GM19351 (cell line): ENCODE data around the gene HSD17B1.
A peak's percentile ranks its signal among the peaks of the same experiment; 100 is the strongest.
"Not testable (repeated sequence)": the region's sequence is repeated elsewhere in the genome, so short reads cannot be mapped to it uniquely, and the experiment has no call there.

Experiments
- ATAC-seq: cut with Tn5 transposase; IDR thresholded peaks from one replicate; pipeline ENCODE4 v1.9.1; 2021; ENCODE audit warnings: mild to moderate bottlenecking, moderate library complexity; ENCODE audit not compliant: unreplicated experiment

The HSD17B1 gene

DNA sequence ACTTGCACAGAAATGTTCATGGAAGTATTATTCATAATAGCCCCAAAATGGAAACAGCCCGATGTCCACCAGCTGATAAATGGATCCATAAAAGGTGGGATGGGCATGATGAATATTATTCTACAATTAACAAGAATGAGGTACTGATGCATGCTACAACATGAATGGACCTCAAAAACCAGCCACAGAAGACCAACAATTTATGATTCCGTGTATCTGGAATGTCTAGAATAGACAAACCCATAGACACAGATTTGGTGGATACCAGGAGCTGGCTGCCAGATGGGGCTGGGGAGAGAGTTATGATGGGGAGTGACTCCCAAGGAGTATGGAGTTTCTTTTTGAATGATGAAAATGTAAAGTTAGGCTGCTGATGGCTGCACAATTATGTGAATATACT is 27.5 kb upstream of the HSD17B1 start:
- ATAC-seq = no peak

DNA sequence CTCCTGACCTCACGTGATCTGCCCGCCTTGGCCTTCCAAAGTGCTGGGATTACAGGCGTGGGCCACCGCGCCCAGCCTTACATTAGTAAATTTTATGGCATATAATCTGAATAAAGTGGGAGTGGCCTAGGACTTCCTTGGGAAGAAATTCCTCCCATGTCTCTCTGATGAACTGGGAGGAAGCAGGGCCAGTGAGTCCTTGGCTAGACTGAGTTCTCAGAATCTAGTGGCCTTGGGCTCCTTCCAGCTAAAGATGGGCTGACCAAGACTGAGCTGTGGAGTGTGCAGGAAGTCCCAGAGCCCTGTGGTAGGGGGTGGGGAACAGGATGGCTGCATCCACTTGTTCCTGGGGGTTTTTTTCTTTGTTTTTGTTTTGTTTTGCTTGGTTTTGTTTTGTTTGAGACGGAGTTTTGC is 26.7 kb upstream of the HSD17B1 start:
- ATAC-seq = no peak

DNA sequence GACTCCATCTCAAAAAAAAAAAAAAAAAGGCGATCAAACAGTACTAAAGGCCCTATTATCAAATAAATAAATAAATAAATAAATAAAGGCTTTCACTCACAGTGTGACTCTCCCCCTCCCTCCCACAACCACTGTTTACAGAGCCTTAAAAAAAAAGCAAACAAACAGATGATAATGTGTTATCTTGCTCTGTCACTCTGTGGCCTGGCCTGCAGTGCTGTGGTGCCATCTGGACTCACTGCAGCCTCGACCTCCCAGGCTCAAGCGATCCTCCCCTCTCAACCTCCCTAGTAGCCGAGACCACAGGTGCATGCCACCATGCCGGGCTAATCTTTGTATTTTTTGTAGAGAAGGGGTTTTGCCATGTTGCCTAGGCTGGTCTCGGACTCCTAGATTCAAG is 24.8 kb upstream of the HSD17B1 start:
- no peak for ATAC-seq

- ATAC-seq = no peak
These were observed 23.7 kb upstream of the HSD17B1 start for GRCh38 chr17:42529061-42529460.

- ATAC-seq = no peak
These were observed 21.7 kb upstream of the HSD17B1 start for GRCh38 chr17:42530952-42531454.

- no peak for ATAC-seq
These were observed 21.0 kb upstream of the HSD17B1 start for GRCh38 chr17:42531455-42532354.

GRCh38 chr17:42535155-42536047 is 17.3 kb upstream of the HSD17B1 start:
- ATAC-seq = no peak

DNA sequence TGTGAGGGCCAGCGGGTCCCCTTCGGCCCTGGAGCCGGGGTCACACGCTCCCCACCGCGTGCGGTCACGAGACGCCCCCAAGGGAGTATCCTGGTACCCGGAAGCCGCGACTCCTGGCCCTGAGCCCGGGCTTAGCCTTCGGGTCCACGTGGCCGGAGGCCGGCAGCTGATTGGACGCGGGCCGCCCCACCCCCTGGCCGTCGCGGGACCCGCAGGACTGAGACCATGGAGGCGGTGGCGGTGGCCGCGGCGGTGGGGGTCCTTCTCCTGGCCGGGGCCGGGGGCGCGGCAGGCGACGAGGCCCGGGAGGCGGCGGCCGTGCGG is 16.7 kb upstream of the HSD17B1 start, which contains the start of gene NAGLU:
NAGLU (plus strand) TSS at position 194 of the 324 bp plus-strand sequence; CDS start at position 226, 32 bp downstream.
- ATAC-seq = peak; percentile 80

DNA sequence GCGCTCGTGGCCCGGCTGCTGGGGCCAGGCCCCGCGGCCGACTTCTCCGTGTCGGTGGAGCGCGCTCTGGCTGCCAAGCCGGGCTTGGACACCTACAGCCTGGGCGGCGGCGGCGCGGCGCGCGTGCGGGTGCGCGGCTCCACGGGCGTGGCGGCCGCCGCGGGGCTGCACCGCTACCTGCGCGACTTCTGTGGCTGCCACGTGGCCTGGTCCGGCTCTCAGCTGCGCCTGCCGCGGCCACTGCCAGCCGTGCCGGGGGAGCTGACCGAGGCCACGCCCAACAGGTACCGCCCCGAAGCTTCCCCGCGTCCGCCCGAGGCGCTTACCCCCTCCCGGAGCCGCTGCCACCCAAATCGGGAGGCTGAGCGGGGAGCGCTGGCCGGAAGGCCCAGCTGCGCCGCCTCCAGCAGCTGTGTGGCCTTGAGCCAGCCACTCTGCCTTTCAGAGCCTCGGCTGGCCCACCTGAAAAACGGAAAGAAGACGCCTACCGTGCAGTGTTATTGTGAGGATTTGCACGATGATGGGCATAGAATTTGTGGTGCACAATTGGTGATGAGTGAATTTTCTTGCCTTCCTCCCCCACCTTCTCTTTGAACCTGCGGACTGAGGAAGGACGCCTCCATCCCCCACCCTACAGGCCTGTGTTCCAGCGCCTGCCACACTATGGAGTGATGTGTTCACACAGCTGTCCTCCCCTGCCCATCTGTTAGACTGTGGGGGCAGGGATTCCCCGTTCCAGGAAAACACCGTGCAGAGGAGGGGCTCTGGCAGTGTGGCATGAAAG is 16.2 kb upstream of the HSD17B1 start:
- peak; percentile 62 for ATAC-seq

GRCh38 chr17:42537156-42537805 is 15.4 kb upstream of the HSD17B1 start:
- ATAC-seq = no peak

DNA sequence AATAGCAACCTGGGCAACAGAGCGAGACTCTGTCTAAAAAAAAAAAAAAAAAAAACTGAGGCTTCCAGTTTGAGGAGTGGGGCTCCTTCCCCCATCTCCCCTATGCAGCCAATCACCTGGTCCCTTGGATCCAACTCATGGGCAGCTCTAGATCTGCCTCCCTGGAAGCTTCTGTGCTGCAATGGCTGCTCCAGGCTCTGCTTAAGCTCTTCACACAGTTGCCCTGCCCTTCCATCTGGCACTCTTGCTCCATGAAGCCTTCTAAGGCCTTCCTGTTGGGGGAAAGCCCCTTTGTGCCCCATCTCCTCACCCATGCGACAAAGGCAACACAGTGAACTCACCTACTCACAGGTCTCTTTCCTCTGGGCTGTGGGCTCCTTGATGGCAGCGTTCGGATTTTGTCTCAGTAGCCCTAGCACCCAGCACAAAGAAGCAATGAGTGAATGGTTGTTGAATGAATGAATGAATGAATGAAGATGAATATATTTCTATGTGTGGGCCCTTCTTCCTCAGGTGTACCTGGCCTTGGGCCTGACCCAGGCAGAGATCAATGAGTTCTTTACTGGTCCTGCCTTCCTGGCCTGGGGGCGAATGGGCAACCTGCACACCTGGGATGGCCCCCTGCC is 14.8 kb upstream of the HSD17B1 start:
- ATAC-seq = no peak

DNA sequence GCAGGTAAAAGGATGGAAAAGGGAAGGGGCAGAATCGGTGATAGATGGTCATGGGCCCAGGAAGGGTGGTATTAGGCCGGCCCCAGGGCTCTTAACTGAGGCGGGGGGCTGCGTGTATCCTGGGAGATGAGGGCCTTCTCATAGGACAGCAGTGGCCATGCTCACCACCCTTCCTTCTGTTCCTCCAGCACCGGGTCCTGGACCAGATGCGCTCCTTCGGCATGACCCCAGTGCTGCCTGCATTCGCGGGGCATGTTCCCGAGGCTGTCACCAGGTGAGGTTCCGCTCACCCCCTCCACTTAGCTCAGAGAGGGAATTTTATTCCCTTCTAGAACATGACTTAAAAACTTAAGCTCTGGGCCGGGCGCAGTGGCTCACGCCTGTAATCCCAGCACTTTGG is 14.2 kb upstream of the HSD17B1 start:
- ATAC-seq = no peak

- ATAC-seq = not testable (repeated sequence)
These were observed 12.2 kb upstream of the HSD17B1 start for GRCh38 chr17:42540558-42540957.

DNA sequence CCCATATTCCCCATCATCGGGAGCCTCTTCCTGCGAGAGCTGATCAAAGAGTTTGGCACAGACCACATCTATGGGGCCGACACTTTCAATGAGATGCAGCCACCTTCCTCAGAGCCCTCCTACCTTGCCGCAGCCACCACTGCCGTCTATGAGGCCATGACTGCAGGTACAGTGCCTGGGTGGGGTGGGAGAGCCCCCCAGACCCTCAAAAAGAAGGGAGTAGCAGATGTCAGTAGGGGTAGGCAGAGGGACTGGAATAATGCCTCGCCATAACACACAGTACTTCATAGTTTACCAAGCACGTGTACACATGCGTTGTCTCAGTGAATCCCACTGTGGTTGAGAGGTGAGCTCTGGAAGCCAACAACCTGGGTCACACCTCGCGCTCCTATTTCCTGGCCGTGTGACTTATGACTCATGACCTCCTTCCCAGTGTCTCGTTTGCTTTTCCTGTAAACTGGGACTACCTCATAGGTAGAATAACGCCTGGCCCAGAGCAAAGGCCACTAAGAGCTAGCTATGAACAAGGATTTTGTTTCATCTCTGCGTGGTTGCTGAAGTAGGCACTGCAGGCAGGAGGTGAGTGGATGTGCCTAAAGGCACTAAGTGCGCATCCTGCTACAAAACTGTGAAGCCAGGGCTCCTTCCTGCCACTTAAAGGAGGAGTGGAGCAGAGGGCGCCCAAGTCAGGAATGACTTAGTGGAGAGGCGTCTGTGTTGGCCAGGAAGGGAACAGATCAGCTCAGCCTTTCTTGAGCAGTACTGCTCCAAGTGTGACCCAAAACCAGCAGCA is 11.5 kb upstream of the HSD17B1 start:
- ATAC-seq = no peak

- no peak for ATAC-seq
These were observed 9.3 kb upstream of the HSD17B1 start for GRCh38 chr17:42543190-42544079.

DNA sequence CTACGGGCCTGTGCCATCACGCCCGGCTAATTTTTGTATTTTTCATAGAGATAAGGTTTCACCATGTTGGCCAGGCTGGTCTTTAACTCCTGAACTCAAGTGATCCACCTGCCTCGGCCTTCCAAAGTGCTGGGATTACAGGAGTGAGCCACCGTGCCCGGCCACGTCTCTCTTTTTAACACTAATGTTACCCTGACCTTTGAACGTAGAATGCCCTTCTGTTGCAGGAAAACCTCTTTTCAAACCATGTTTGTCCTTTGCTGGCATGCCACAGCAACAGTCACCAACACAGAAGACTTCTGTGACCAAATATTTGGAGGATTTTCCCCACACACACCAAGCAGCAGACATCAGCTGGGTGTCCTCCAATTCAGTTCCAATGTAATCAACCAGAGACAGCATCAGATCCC is 7.8 kb upstream of the HSD17B1 start:
- no peak for ATAC-seq

DNA sequence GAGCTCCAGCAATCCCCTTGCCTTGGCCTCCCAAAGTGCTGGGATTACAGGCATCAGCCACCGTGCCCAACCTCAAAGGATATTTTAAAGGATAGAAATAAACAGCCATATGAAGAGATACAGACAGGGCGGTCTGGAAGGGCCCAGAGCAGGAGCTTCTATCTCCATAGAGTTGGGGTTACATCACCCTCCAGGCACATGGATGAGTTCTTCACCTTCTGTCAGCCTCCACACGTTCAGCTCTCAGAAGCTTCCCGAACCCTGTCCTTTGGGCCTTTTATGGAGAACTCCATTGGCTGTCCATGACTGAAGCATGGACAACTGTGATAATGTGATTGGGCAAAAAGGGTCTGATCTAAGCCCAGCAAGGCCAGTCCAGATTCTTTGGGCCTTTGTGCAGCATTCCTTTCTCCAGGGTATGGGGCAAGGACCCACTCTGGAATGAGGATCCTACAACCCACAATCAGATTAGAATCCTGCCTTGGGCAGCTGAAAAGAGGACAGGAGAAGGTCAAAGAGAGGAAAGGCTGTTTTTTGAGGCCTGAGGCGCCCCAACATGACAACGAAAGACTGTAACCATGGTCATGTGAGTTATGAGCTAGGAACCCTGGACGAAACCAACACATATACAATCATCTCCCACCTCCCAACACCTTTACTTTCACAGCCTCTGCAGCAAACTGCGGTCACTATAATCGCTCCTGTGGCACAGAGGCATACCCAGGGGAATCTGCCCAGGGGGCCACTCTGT is 6.8 kb upstream of the HSD17B1 start:
- not testable (repeated sequence) for ATAC-seq
